Heart left ventricle (tissue), 13 donors: ENCODE results near the gene SBNO1.
A peak's percentile ranks its signal among the peaks of the same experiment; 100 is the strongest.

Source experiments
- CTCF ChIP-seq, 12 donors: fragments of 200-600 bp; sonication (generic) in 4 of 12; IDR thresholded peaks; one replicate each; pipeline versions ENCODE4 v1.5.0 to v1.8.0; 2018 to 2022; ENCODE audit warnings: antibody characterized with exemption in 12 of 12, mild to moderate bottlenecking in 5 of 12
- POLR2A ChIP-seq, 2 donors: fragments of 450-650 bp; IDR thresholded peaks; one replicate each; pipeline ENCODE4 v1.6.1; 2017; ENCODE audit warnings: antibody characterized with exemption in 2 of 2, mild to moderate bottlenecking in 2 of 2, moderate library complexity in 2 of 2
- donor health status: ischemic (EF 13 %, LVEDD 7.1; RV severe dilation, severe dysfunction).
- donor health status: DM: no; HTN: yes; CAD: no.
- donor health status: DM: no; HTN: no; CAD: no.
- donor health status: ischemic (EF 25% LVEDD 6.9; RV normal size, moderate dysfunction).
- donor health status: ischemic (EF 25% LVEDD 5.7; RV mildly dilated, moderate dysfunction).
- donor health status: ischemic (EF 35%, LVEDD 5.7; RV mildly dilated, moderate dysfunction).
- donor health status: nonischemic (EF 11% LVEDD 7.7; RV severe dilation, severe dysfunction).
- donor health status: DM: yes; HTN: yes; CAD: no.
- donor health status: PGD.
- donor health status: ischemic (EF 29% LVEDD 5.4; RV normal size, mild dysfunction).
- donor health status: nonischemic (EF 23%, LVEDD 6.1; RV moderate dilation, normal function).

- TF ChIP-seq POLR2A (IDR thresholded peaks at IDR 0.05), result no peak
- peak in 3 of 12 donors; percentile 17 to 35 (median 25) for TF ChIP-seq CTCF (IDR thresholded peaks at IDR 0.05)
These were observed 100.0 kb downstream of the SBNO1 start for GRCh38 chr12:123264642-123265041.
